HEK293 (cell line): ENCODE results near the gene EIF2B5.

ENCODE experiments used
- CTCF ChIA-PET: fragments of 350-600 bp; formaldehyde crosslinking; extraction: SDS; loops from one replicate; lab custom pipeline; 2021; ENCODE audit warnings: antibody characterized with exemption; lab: Yijun Ruan, JAX
- POLR2A ChIA-PET: fragments of 300-600 bp; formaldehyde crosslinking; extraction: SDS; loops from one replicate; lab custom pipeline; 2020; ENCODE audit warnings: antibody characterized with exemption, inconsistent platforms; lab: Yijun Ruan, JAX
- H3K27ac ChIP-seq: fragments of 200-500 bp; sonication (Bioruptor generic); 2 replicates; pipeline ENCODE4 v1.5.1; 2014; ENCODE audit warnings: low read depth, low read length, control low read depth, inconsistent platforms; ENCODE audit errors: extremely low read depth
- H3K36me3 ChIP-seq, 2 experiments: fragments of 200-500 bp in 1 of 2; sonication (Bioruptor generic) in 1 of 2; 1 replicate in 1 of 2; 2 replicates in 1 of 2; pipeline ENCODE4 v1.5.1; 2014 to 2017; ENCODE audit warnings: inconsistent platforms in 2 of 2, low read length in 2 of 2; ENCODE audit not compliant: control insufficient read depth in 2 of 2, insufficient read depth in 1 of 2
- H3K4me1 ChIP-seq: fragments of 200-500 bp; sonication (Bioruptor generic); 2 replicates; pipeline ENCODE4 v1.5.1; 2014; ENCODE audit warnings: mild to moderate bottlenecking, low read length, inconsistent platforms; ENCODE audit not compliant: control insufficient read depth, insufficient read depth
- H3K4me3 ChIP-seq: 2 replicates; pipeline ENCODE4 v1.5.1; 2011; ENCODE audit warnings: low read depth, mild to moderate bottlenecking, control low read depth, low read length, moderate library complexity
- H3K9me3 ChIP-seq: fragments of 200-500 bp; sonication (Bioruptor generic); 2 replicates; pipeline ENCODE4 v1.5.1; 2014; ENCODE audit warnings: low read depth, low read length, inconsistent platforms; ENCODE audit not compliant: control insufficient read depth, insufficient read depth
- ATF2 ChIP-seq: fragments of 450-650 bp; formaldehyde crosslinking; IDR thresholded peaks from 2 replicates; pipeline ENCODE4 v1.5.1; 2016; ENCODE audit warnings: missing biosample characterization, missing genetic modification characterization, low read depth
- BCL11A ChIP-seq: fragments of 450-650 bp; formaldehyde crosslinking; IDR thresholded peaks from 2 replicates; pipeline ENCODE4 v1.5.1; 2016; ENCODE audit warnings: low read depth, missing biosample characterization, missing genetic modification characterization
- HOXD13 ChIP-seq: sonication (generic); formaldehyde crosslinking; IDR thresholded peaks from 2 replicates; pipeline ENCODE4 v1.8.0; 2022; ENCODE audit warnings: missing genetic modification reagents, borderline replicate concordance
- MZF1 ChIP-seq: fragments of 450-650 bp; formaldehyde crosslinking; IDR thresholded peaks from 2 replicates; pipeline ENCODE4 v1.5.1; 2017; ENCODE audit warnings: missing biosample characterization, missing genetic modification characterization, borderline replicate concordance
- OSR2 ChIP-seq: fragments of 450-650 bp; formaldehyde crosslinking; IDR thresholded peaks from 2 replicates; pipeline ENCODE4 v1.5.1; 2016; ENCODE audit warnings: missing biosample characterization, missing genetic modification characterization
- PRDM6 ChIP-seq: fragments of 450-650 bp; formaldehyde crosslinking; IDR thresholded peaks from 2 replicates; pipeline ENCODE4 v1.5.1; 2017; ENCODE audit warnings: missing biosample characterization, missing genetic modification characterization
- SCRT1 ChIP-seq: fragments of 450-650 bp; formaldehyde crosslinking; IDR thresholded peaks from 2 replicates; pipeline ENCODE4 v1.5.1; 2016; ENCODE audit warnings: missing biosample characterization, missing genetic modification characterization, borderline replicate concordance
- YY1 ChIP-seq: fragments of 450-650 bp; formaldehyde crosslinking; IDR thresholded peaks from 2 replicates; pipeline ENCODE4 v1.5.1; 2018; ENCODE audit warnings: missing biosample characterization, missing genetic modification characterization
- YY2 ChIP-seq: fragments of 450-650 bp; formaldehyde crosslinking; IDR thresholded peaks from 2 replicates; pipeline ENCODE4 v1.5.1; 2016; ENCODE audit warnings: missing biosample characterization, missing genetic modification characterization
- ZBTB48 ChIP-seq: fragments of 450-650 bp; formaldehyde crosslinking; IDR thresholded peaks from 2 replicates; pipeline ENCODE4 v1.5.1; 2016; ENCODE audit warnings: missing biosample characterization, missing genetic modification characterization
- ZFP3 ChIP-seq: fragments of 450-650 bp; formaldehyde crosslinking; IDR thresholded peaks from 2 replicates; pipeline ENCODE4 v1.5.1; 2016; ENCODE audit warnings: low read depth, missing biosample characterization, missing genetic modification characterization
- ZNF121 ChIP-seq: fragments of 450-650 bp; formaldehyde crosslinking; IDR thresholded peaks from 2 replicates; pipeline ENCODE4 v1.5.1; 2016; ENCODE audit warnings: missing biosample characterization, missing genetic modification characterization
- ZNF16 ChIP-seq: fragments of 450-650 bp; formaldehyde crosslinking; IDR thresholded peaks from 2 replicates; pipeline ENCODE4 v1.5.1; 2016; ENCODE audit warnings: low read depth, missing biosample characterization, missing genetic modification characterization
- ZNF175 ChIP-seq: fragments of 450-650 bp; formaldehyde crosslinking; IDR thresholded peaks from 2 replicates; pipeline ENCODE4 v1.5.1; 2016; ENCODE audit warnings: missing biosample characterization, missing genetic modification characterization
- ZNF350 ChIP-seq: fragments of 450-650 bp; formaldehyde crosslinking; IDR thresholded peaks from 2 replicates; pipeline ENCODE4 v1.5.0; 2017; ENCODE audit warnings: missing biosample characterization, mild to moderate bottlenecking, missing genetic modification characterization
- ZNF530 ChIP-seq: fragments of 450-650 bp; formaldehyde crosslinking; IDR thresholded peaks from 2 replicates; pipeline ENCODE4 v1.5.1; 2016; ENCODE audit warnings: low read depth, missing biosample characterization, missing genetic modification characterization
- ZNF548 ChIP-seq: fragments of 450-650 bp; formaldehyde crosslinking; IDR thresholded peaks from 2 replicates; pipeline ENCODE4 v1.5.1; 2016; ENCODE audit warnings: missing biosample characterization, missing genetic modification characterization
- ZNF549 ChIP-seq: fragments of 450-650 bp; IDR thresholded peaks from 2 replicates; pipeline ENCODE4 v1.5.1; 2018; ENCODE audit warnings: missing biosample characterization, missing genetic modification characterization, mild to moderate bottlenecking, inconsistent platforms, moderate library complexity
- ZNF621 ChIP-seq: fragments of 450-650 bp; formaldehyde crosslinking; IDR thresholded peaks from 2 replicates; pipeline ENCODE4 v1.5.1; 2017; ENCODE audit warnings: missing biosample characterization, missing genetic modification characterization
- ZNF654 ChIP-seq: fragments of 450-650 bp; formaldehyde crosslinking; IDR thresholded peaks from 2 replicates; pipeline ENCODE4 v1.5.1; 2016; ENCODE audit warnings: low read depth, missing biosample characterization, missing genetic modification characterization
- ZNF837 ChIP-seq: fragments of 450-650 bp; formaldehyde crosslinking; IDR thresholded peaks from 2 replicates; pipeline ENCODE4 v1.5.1; 2016; ENCODE audit warnings: missing biosample characterization, missing genetic modification characterization
- TF ChIP-seq, protein P1 (sequence below): fragments of 450-650 bp; formaldehyde crosslinking; IDR thresholded peaks from 2 replicates; pipeline ENCODE4 v1.5.1; 2016; ENCODE audit warnings: missing biosample characterization, missing genetic modification characterization, borderline replicate concordance
- TF ChIP-seq, protein P2 (sequence below): fragments of 450-650 bp; formaldehyde crosslinking; IDR thresholded peaks from 2 replicates; pipeline ENCODE4 v1.5.1; 2016; ENCODE audit warnings: missing biosample characterization, missing genetic modification characterization
- TF ChIP-seq, protein P3 (sequence below): fragments of 450-650 bp; formaldehyde crosslinking; IDR thresholded peaks from 2 replicates; pipeline ENCODE4 v1.5.1; 2016; ENCODE audit warnings: missing biosample characterization, missing genetic modification characterization
- TF ChIP-seq, protein P4 (sequence below): fragments of 450-650 bp; formaldehyde crosslinking; IDR thresholded peaks from 2 replicates; pipeline ENCODE4 v1.5.1; 2016; ENCODE audit warnings: missing biosample characterization, missing genetic modification characterization

The EIF2B5 gene

GRCh38 chr3:184145111-184145524, 10.0 kb downstream of the EIF2B5 start (continued):
- TF ChIP-seq BCL11A (tag by site-specific recombination) (no peak), YY1 (tag by site-specific recombination) (no peak), ZFP3 (tag by site-specific recombination) (no peak), ZNF530 (tag by site-specific recombination) (no peak), ZNF621 (tag by site-specific recombination) (no peak), ZNF121 (tag by site-specific recombination) (no peak), ZNF837 (tag by site-specific recombination) (no peak), ZNF16 (no peak), ZNF350 (no peak), YY2 (tag by site-specific recombination) (no peak), MZF1 (tag by site-specific recombination) (no peak), PRDM6 (no peak)
- TF ChIP-seq, protein P1, sequence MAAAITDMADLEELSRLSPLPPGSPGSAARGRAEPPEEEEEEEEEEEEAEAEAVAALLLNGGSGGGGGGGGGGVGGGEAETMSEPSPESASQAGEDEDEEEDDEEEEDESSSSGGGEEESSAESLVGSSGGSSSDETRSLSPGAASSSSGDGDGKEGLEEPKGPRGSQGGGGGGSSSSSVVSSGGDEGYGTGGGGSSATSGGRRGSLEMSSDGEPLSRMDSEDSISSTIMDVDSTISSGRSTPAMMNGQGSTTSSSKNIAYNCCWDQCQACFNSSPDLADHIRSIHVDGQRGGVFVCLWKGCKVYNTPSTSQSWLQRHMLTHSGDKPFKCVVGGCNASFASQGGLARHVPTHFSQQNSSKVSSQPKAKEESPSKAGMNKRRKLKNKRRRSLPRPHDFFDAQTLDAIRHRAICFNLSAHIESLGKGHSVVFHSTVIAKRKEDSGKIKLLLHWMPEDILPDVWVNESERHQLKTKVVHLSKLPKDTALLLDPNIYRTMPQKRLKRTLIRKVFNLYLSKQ (tag by site-specific recombination), result no peak
- TF ChIP-seq, protein P2, sequence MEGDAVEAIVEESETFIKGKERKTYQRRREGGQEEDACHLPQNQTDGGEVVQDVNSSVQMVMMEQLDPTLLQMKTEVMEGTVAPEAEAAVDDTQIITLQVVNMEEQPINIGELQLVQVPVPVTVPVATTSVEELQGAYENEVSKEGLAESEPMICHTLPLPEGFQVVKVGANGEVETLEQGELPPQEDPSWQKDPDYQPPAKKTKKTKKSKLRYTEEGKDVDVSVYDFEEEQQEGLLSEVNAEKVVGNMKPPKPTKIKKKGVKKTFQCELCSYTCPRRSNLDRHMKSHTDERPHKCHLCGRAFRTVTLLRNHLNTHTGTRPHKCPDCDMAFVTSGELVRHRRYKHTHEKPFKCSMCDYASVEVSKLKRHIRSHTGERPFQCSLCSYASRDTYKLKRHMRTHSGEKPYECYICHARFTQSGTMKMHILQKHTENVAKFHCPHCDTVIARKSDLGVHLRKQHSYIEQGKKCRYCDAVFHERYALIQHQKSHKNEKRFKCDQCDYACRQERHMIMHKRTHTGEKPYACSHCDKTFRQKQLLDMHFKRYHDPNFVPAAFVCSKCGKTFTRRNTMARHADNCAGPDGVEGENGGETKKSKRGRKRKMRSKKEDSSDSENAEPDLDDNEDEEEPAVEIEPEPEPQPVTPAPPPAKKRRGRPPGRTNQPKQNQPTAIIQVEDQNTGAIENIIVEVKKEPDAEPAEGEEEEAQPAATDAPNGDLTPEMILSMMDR (tag by site-specific recombination), result peak; percentile 41; the same call in 1 of the 2 replicates

GRCh38 chr3:184145751-184146270, 10.7 kb downstream of the EIF2B5 start:
- ChIA-PET POLR2A (interaction anchor here (1.5 to 2.2 kb wide), 2 partner anchors 8 to 10 kb away, joined by 3 to 6 read pairs; partner anchors contain the start of gene EIF2B5), CTCF (interaction anchor here (0.7 to 1.2 kb wide), 6 partner anchors 9 to 143 kb away, joined by 3 to 7 read pairs (median 3); partner anchors contain the start of gene DVL3)
- Histone ChIP-seq H3K27ac (no peak overlapping the region), H3K9me3 (no peaks in the 10 kb centered on the region), H3K4me1 (no peaks in the 10 kb centered on the region), H3K36me3 (peaks cover 6 to 56% of the 10 kb centered on the region in 2 experiments; a peak in 2 of 3 replicates), H3K4me3 (no peak overlapping the region)
- TF ChIP-seq SCRT1 (tag by site-specific recombination), result no peak
- TF ChIP-seq OSR2 (tag by site-specific recombination), result no peak
- TF ChIP-seq, protein P3, sequence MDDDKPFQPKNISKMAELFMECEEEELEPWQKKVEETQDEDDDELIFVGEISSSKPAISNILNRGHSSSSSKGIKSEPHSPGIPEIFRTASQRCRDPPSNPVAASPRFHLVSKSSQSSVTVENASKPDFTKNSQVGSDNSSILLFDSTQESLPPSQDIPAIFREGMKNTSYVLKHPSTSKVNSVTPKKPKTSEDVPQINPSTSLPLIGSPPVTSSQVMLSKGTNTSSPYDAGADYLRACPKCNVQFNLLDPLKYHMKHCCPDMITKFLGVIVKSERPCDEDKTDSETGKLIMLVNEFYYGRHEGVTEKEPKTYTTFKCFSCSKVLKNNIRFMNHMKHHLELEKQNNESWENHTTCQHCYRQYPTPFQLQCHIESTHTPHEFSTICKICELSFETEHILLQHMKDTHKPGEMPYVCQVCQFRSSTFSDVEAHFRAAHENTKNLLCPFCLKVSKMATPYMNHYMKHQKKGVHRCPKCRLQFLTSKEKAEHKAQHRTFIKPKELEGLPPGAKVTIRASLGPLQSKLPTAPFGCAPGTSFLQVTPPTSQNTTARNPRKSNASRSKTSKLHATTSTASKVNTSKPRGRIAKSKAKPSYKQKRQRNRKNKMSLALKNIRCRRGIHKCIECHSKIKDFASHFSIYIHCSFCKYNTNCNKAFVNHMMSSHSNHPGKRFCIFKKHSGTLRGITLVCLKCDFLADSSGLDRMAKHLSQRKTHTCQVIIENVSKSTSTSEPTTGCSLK (tag by site-specific recombination), result no peak
- no peak for TF ChIP-seq PRDM6
- no peak for TF ChIP-seq ZNF654 (tag by site-specific recombination)
- no peak for TF ChIP-seq ZNF175 (tag by site-specific recombination)
- no peak for TF ChIP-seq HOXD13 (CRISPR knock-in tag)
- no peak for TF ChIP-seq ZBTB48 (tag by site-specific recombination)
- no peak for TF ChIP-seq ZNF548
- no peak for TF ChIP-seq ATF2 (tag by site-specific recombination)
- TF ChIP-seq ZNF549 (tag by site-specific recombination), result no peak
- TF ChIP-seq, protein P4, sequence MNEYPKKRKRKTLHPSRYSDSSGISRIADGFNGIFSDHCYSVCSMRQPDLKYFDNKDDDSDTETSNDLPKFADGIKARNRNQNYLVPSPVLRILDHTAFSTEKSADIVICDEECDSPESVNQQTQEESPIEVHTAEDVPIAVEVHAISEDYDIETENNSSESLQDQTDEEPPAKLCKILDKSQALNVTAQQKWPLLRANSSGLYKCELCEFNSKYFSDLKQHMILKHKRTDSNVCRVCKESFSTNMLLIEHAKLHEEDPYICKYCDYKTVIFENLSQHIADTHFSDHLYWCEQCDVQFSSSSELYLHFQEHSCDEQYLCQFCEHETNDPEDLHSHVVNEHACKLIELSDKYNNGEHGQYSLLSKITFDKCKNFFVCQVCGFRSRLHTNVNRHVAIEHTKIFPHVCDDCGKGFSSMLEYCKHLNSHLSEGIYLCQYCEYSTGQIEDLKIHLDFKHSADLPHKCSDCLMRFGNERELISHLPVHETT (tag by site-specific recombination), result no peak
